ENCODE results near the gene KIAA0825. TPM values are rescaled to one million over a fixed set of nuclear protein-coding genes. Genes with fewer than 3 reads are reported as not detected.

The KIAA0825 gene
- total RNA-seq, 1 experiment from 2014 or later = 0.07 TPM

DNA sequence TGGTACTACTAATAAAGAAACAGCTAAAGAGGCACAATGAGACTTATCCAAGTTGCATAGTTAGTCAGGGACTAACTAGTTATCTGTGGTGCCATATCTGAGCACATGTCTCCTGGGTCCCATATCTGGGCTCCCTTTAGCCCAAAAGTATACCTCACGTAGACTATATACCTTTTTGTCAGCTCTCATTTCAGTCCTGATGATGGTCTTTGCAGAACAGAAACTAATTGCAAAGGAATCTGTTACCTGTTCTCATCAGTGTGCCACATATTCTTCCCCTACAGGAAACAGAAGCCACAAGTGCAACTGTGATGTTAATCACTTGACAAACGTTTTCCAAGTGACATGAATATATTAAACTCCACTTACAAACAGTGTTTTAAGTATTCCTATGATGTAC lies 395.2 kb downstream of the KIAA0825 start:
- no peak overlapping the region for H3K27ac ChIP-seq (ENCODE audit: low read length)
- no peak overlapping the region for H3K4me3 ChIP-seq (ENCODE audit: low read length)
- H3K79me2 ChIP-seq (ENCODE audit: low read length) = no peaks in the 10 kb centered on the region
- no TSS peak for BruUV-seq (replicated peaks)
- ChIA-PET CTCF (no interaction called here), POLR2A (ENCODE audit: unreplicated experiment) (no interaction called here)
- ATAC-seq (no peak), DNase-seq (no peak)
- no peaks in the 10 kb centered on the region for H3K9me2 ChIP-seq (replicated peaks; ENCODE audit: low read length)
- H3K9ac ChIP-seq (ENCODE audit: low read length) = no peak overlapping the region
- TF ChIP-seq EZH2 (IDR thresholded peaks at IDR 0.05; ENCODE audit: low read length, unreplicated experiment) (no peak), CTCF (conservative IDR thresholded peaks at IDR 0.05; ENCODE audit: low read depth, low read length) (no peak), EZH2phosphoT487 (IDR thresholded peaks at IDR 0.05; ENCODE audit: borderline replicate concordance, low read length) (no peak)
- H3K4me1 ChIP-seq (ENCODE audit: insufficient read depth, low read length) = peaks cover 1% of the 10 kb centered on the region; the same call in 1 of the 2 replicates
- H3K36me3 ChIP-seq (ENCODE audit: low read depth, low read length) = no peaks in the 10 kb centered on the region
- H2AFZ ChIP-seq (ENCODE audit: low read length) = no peak overlapping the region
- H4K20me1 ChIP-seq (ENCODE audit: low read length) = no peaks in the 10 kb centered on the region
- no peaks in the 10 kb centered on the region for H3K9me3 ChIP-seq (ENCODE audit: low read length)
- intact Hi-C loops (cut with micrococcal nuclease) = no loop called here
- H3F3A ChIP-seq (ENCODE audit: low read length, unreplicated experiment) = no peaks in the 10 kb centered on the region
- no peaks in the 10 kb centered on the region for H3K27me3 ChIP-seq (ENCODE audit: low read length)
- no peak overlapping the region for H3K4me2 ChIP-seq (ENCODE audit: low read length)

DNA sequence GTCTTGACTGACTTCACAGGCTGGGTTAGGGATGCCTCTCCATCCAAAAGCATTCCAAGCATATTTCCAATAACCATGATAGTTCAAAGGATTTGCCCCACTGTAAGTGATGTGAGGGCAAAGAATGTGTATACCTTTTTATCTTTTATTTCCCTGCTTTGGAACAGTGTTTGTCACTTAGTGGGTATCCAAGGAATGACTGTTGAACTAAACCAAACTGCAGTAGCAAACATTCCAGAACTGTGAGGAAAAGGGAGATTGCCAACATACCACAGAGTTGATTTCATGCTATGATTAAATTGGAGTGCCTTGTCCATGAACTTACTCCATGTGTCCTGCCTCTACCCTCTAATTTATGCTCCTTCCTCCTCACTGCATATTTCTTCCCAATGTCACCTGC lies 400.0 kb downstream of the KIAA0825 start:
- intact Hi-C loops (cut with micrococcal nuclease) = no loop called here

More for the DNA sequence above, 400.0 kb downstream of the KIAA0825 start:
- no peaks in the 10 kb centered on the region for H3K27me3 ChIP-seq (ENCODE audit: low read length)
- H3K36me3 ChIP-seq (ENCODE audit: low read depth, low read length) = no peaks in the 10 kb centered on the region
- H3K4me2 ChIP-seq (ENCODE audit: low read length) = no peak overlapping the region
- no peak overlapping the region for H2AFZ ChIP-seq (ENCODE audit: low read length)
- H3K79me2 ChIP-seq (ENCODE audit: low read length) = no peaks in the 10 kb centered on the region
- DNase-seq (peak; percentile 57), ATAC-seq (no peak; the same call in 1 of the 2 replicates)
- no peaks in the 10 kb centered on the region for H3K9me2 ChIP-seq (replicated peaks; ENCODE audit: low read length)
- H3K4me1 ChIP-seq (ENCODE audit: insufficient read depth, low read length) = peaks cover 12% of the 10 kb centered on the region; the same call in 1 of the 2 replicates
- no peaks in the 10 kb centered on the region for H3K9me3 ChIP-seq (ENCODE audit: low read length)
- H3K4me3 ChIP-seq (ENCODE audit: low read length) = no peak overlapping the region
- peak overlapping the region; percentile 31 for H3K27ac ChIP-seq (ENCODE audit: low read length)
- BruUV-seq (replicated peaks) = no TSS peak
- no peak for TF ChIP-seq CTCF (conservative IDR thresholded peaks at IDR 0.05; ENCODE audit: low read depth, low read length)
- TF ChIP-seq EZH2 (IDR thresholded peaks at IDR 0.05; ENCODE audit: low read length, unreplicated experiment) = no peak
- no peak for TF ChIP-seq EZH2phosphoT487 (IDR thresholded peaks at IDR 0.05; ENCODE audit: borderline replicate concordance, low read length)
- no peaks in the 10 kb centered on the region for H4K20me1 ChIP-seq (ENCODE audit: low read length)
- H3K9ac ChIP-seq (ENCODE audit: low read length) = no peak overlapping the region
- ChIA-PET CTCF (no interaction called here), POLR2A (ENCODE audit: unreplicated experiment) (no interaction called here)
- no peaks in the 10 kb centered on the region for H3F3A ChIP-seq (ENCODE audit: low read length, unreplicated experiment)

Data from PC-3 (cell line).